GM21619 (cell line): ENCODE data around the gene ASIC2.

Source experiments
- ATAC-seq: cut with Tn5 transposase; IDR thresholded peaks from one replicate; pipeline ENCODE4 v1.9.1; 2021; ENCODE audit not compliant: unreplicated experiment

ASIC2 gene

GRCh38 chr17:33082529-33083173 is 210.4 kb downstream of the ASIC2 start:
- ATAC-seq, result no peak

GRCh38 chr17:33080091-33080490 is 213.0 kb downstream of the ASIC2 start:
- ATAC-seq, result no peak

- ATAC-seq, result no peak
Observed at GRCh38 chr17:33079201-33079600, 213.9 kb downstream of the ASIC2 start.

GRCh38 chr17:33076979-33077378 is 216.1 kb downstream of the ASIC2 start:
- ATAC-seq, result no peak

- no peak for ATAC-seq
Observed at GRCh38 chr17:33073416-33073815, 219.7 kb downstream of the ASIC2 start.

GRCh38 chr17:33072421-33073161 is 220.5 kb downstream of the ASIC2 start:
- no peak for ATAC-seq

- no peak for ATAC-seq
Observed at GRCh38 chr17:33071656-33072055, 221.4 kb downstream of the ASIC2 start.

- no peak for ATAC-seq
Observed at GRCh38 chr17:33057564-33057963, 235.5 kb downstream of the ASIC2 start.

- no peak for ATAC-seq
Observed at GRCh38 chr17:33056399-33057146, 236.5 kb downstream of the ASIC2 start.

GRCh38 chr17:33055746-33056145 is 237.3 kb downstream of the ASIC2 start:
- no peak for ATAC-seq

- ATAC-seq, result no peak
Observed at GRCh38 chr17:33055171-33055611, 237.9 kb downstream of the ASIC2 start.

GRCh38 chr17:33054412-33054811 is 238.7 kb downstream of the ASIC2 start:
- no peak for ATAC-seq

- ATAC-seq, result no peak
Observed at GRCh38 chr17:33053676-33054075, 239.4 kb downstream of the ASIC2 start.

- no peak for ATAC-seq
Observed at GRCh38 chr17:33052856-33053255, 240.2 kb downstream of the ASIC2 start.

- ATAC-seq, result no peak
Observed at GRCh38 chr17:33050611-33051140, 242.4 kb downstream of the ASIC2 start.

- ATAC-seq, result no peak
Observed at GRCh38 chr17:33049781-33050414, 243.2 kb downstream of the ASIC2 start.

GRCh38 chr17:33046361-33047255 is 246.5 kb downstream of the ASIC2 start:
- no peak for ATAC-seq

GRCh38 chr17:33045216-33045615 is 247.9 kb downstream of the ASIC2 start:
- no peak for ATAC-seq

GRCh38 chr17:33044771-33045170 is 248.3 kb downstream of the ASIC2 start:
- ATAC-seq, result no peak

GRCh38 chr17:33040461-33040860 is 252.6 kb downstream of the ASIC2 start:
- ATAC-seq, result no peak
